SW 1271 (cell line): ENCODE data around the gene PALLD.
"Not testable (repeated sequence)": the region's sequence is repeated elsewhere in the genome, so short reads cannot be mapped to it uniquely, and the experiment has no call there.

Source experiments
- DNase-seq, 2 experiments: peaks; one replicate each; lab custom pipeline; 2025; lab: John Stamatoyannopoulos, UW

The PALLD gene

GRCh38 chr4:168496834-168497233 lies at the start of gene PALLD:
Gene PALLD (plus strand): TSS chr4:168497052.
- no peak for DNase-seq

- DNase-seq: not testable (repeated sequence)
These were observed 47.8 kb upstream of the PALLD start for GRCh38 chr4:168449063-168449462.

- DNase-seq: peak in 1 of 2 experiments; percentile 13
These were observed 47.0 kb upstream of the PALLD start for GRCh38 chr4:168449719-168450452.

GRCh38 chr4:168451331-168451730 lies 45.5 kb upstream of the PALLD start:
- DNase-seq: no peak

GRCh38 chr4:168451744-168452390 lies 45.0 kb upstream of the PALLD start:
- peak; percentile 13 to 71 for DNase-seq

- no peak for DNase-seq
These were observed 43.7 kb upstream of the PALLD start for GRCh38 chr4:168453146-168453545.

GRCh38 chr4:168458256-168458655 lies 38.6 kb upstream of the PALLD start:
- not testable (repeated sequence) for DNase-seq

GRCh38 chr4:168461821-168462220 lies 35.0 kb upstream of the PALLD start:
- DNase-seq: no peak

- DNase-seq: no peak
These were observed 23.9 kb upstream of the PALLD start for GRCh38 chr4:168472920-168473319.

- no peak for DNase-seq
These were observed 22.1 kb upstream of the PALLD start for GRCh38 chr4:168474660-168475320.

- no peak for DNase-seq
These were observed 21.1 kb upstream of the PALLD start for GRCh38 chr4:168475745-168476144.

- no peak for DNase-seq
These were observed 18.0 kb upstream of the PALLD start for GRCh38 chr4:168478868-168479267.

- peak; percentile 49 to 81 for DNase-seq
These were observed 15.8 kb upstream of the PALLD start for GRCh38 chr4:168480931-168481611.

- peak in 1 of 2 experiments; percentile 3 for DNase-seq
These were observed 13.0 kb upstream of the PALLD start for GRCh38 chr4:168483811-168484210.

GRCh38 chr4:168484626-168485025 lies 12.2 kb upstream of the PALLD start:
- DNase-seq: no peak

GRCh38 chr4:168485156-168485910 lies 11.5 kb upstream of the PALLD start:
- DNase-seq: no peak

GRCh38 chr4:168486912-168487281 lies 10.0 kb upstream of the PALLD start:
- peak; percentile 3 to 8 for DNase-seq

- no peak for DNase-seq
These were observed 9.4 kb upstream of the PALLD start for GRCh38 chr4:168487282-168488035.

- no peak for DNase-seq
These were observed 8.0 kb upstream of the PALLD start for GRCh38 chr4:168488869-168489274.

- DNase-seq: no peak
These were observed 7.2 kb upstream of the PALLD start for GRCh38 chr4:168489616-168490015.

- DNase-seq: no peak
These were observed 6.1 kb upstream of the PALLD start for GRCh38 chr4:168490711-168491110.
